ENCODE data around the gene TMEM72. TPM values are rescaled to one million over a fixed set of nuclear protein-coding genes. Genes with fewer than 3 reads are reported as not detected.

The TMEM72 gene
- total and polyA plus RNA-seq, 2 of the 13 experiments (the other 11 are each of a cell fraction or from before 2014, with no cell fraction given) = 0.04 TPM; not detected in 1

- CTCF ChIA-PET (ENCODE audit: low intra/inter-chr PET ratio, low total read pairs) = interaction anchor here (1.3 to 1.7 kb wide), 2 partner anchors 61 to 1255 kb away, joined by 3 to 4 read pairs; no protein-coding TSS in a partner anchor
- H3K9ac ChIP-seq (ENCODE audit: insufficient read depth, low read depth, low read length) = no peak overlapping the region
- H3K27me3 ChIP-seq (ENCODE audit: control insufficient read depth in 1 of 2, insufficient read depth in 2 of 2, low read length in 2 of 2) = peaks cover 3 to 5% of the 10 kb centered on the region in 2 experiments; a peak in 1 of 5 replicates
- no peak overlapping the region for H3K4me3 ChIP-seq (replicated peaks in 1 of 3; ENCODE audit: insufficient read depth in 1 of 3, low read depth in 2 of 3, low read length in 3 of 3)
- H3K79me2 ChIP-seq (ENCODE audit: insufficient read depth, low read length) = no peaks in the 10 kb centered on the region
- no peak overlapping the region for H2AFZ ChIP-seq (ENCODE audit: low read length)
- DNase-seq (ENCODE audit: low spot score) = no peak
- no TSS peak for BruUV-seq (replicated peaks)
- peaks cover 39% of the 10 kb centered on the region for H3K4me1 ChIP-seq (ENCODE audit: insufficient read depth, low read length)
- no peaks in the 10 kb centered on the region for H4K20me1 ChIP-seq (ENCODE audit: insufficient read depth, low read length)
- in situ Hi-C loops (cut with HindIII; ENCODE audit: extremely low pct_ligation_motif_present, low pct_unique_long_range_greater_than_20kb) = no loop called here
- POLR2A ChIA-PET = interaction anchor here (1.8 kb wide), 1 partner anchor 53 kb away, joined by 6 read pairs; the partner anchor contains the start of gene DEPP1
- intact Hi-C loops (cut with micrococcal nuclease; ENCODE audit: unreplicated experiment) = loop anchor here (2.0 kb wide), 1 partner anchor 61 kb away; no protein-coding TSS in a partner anchor
- ATAC-seq = no peak
- H3K36me3 ChIP-seq (replicated peaks in 1 of 2; ENCODE audit: control insufficient read depth in 1 of 2, insufficient read depth in 2 of 2, low read length in 2 of 2) = no peaks in the 10 kb centered on the region
- H3K9me3 ChIP-seq (ENCODE audit: low read length) = no peaks in the 10 kb centered on the region
- 81% methylated on average over 15 of the region's 16 CpGs for WGBS (ENCODE audit: low lambda C conversion rate)
- H3K27ac ChIP-seq (ENCODE audit: extremely low read length, insufficient read depth, low read length) = no peak overlapping the region
- FAIRE-seq = no peak
- no peak overlapping the region for H3K4me2 ChIP-seq (ENCODE audit: low read depth, low read length)
- TF ChIP-seq PLRG1 (conservative IDR thresholded peaks at IDR 0.05) = 0 out of 2 replicates have a peak, but pooled peaks have one; percentile 67
- TF ChIP-seq MXD1 (CRISPR knock-in tag; IDR thresholded peaks at IDR 0.05) = no peak
- TF ChIP-seq ZNF441 (CRISPR knock-in tag; IDR thresholded peaks at IDR 0.05; ENCODE audit: borderline replicate concordance) = no peak
- TF ChIP-seq ATRX (CRISPR knock-in tag; IDR thresholded peaks at IDR 0.05; ENCODE audit: borderline replicate concordance) = no peak
- TF ChIP-seq IKZF1 (IDR thresholded peaks at IDR 0.05) = 0 out of 2 replicates have a peak, but pooled peaks have one; percentile 44
- no peak for TF ChIP-seq ZNF761 (CRISPR knock-in tag; conservative IDR thresholded peaks at IDR 0.05)
- no peak for TF ChIP-seq ZNF460 (CRISPR knock-in tag; IDR thresholded peaks at IDR 0.05; ENCODE audit: borderline replicate concordance)
- TF ChIP-seq NFRKB (IDR thresholded peaks at IDR 0.05) = 0 out of 2 replicates have a peak, but pooled peaks have one; percentile 7
- no peak for TF ChIP-seq ZSCAN21 (CRISPR knock-in tag; IDR thresholded peaks at IDR 0.05; ENCODE audit: borderline replicate concordance)
- TF ChIP-seq CHCHD3 (CRISPR knock-in tag; IDR thresholded peaks at IDR 0.05) = 0 out of 2 replicates have a peak, but pooled peaks have one; percentile 47
- TF ChIP-seq ZNF512 (CRISPR knock-in tag; IDR thresholded peaks at IDR 0.05) = no peak
- TF ChIP-seq HES4 (CRISPR knock-in tag; IDR thresholded peaks at IDR 0.05; ENCODE audit: borderline replicate concordance) = no peak
- TF ChIP-seq GFI1 (CRISPR knock-in tag; IDR thresholded peaks at IDR 0.05; ENCODE audit: borderline replicate concordance) = no peak
- peak; percentile 28; the same call in 1 of the 2 replicates for TF ChIP-seq FOXP1 (IDR thresholded peaks at IDR 0.05)
- TF ChIP-seq FOXP1 (CRISPR knock-in tag; IDR thresholded peaks at IDR 0.05) = no peak
- no peak for TF ChIP-seq HMGXB4 (CRISPR knock-in tag; IDR thresholded peaks at IDR 0.05; ENCODE audit: borderline replicate concordance in 1 of 2, low read depth in 1 of 2)
- no peak for TF ChIP-seq THAP8 (CRISPR knock-in tag; IDR thresholded peaks at IDR 0.05; ENCODE audit: borderline replicate concordance)
- TF ChIP-seq PHB2 (IDR thresholded peaks at IDR 0.05; ENCODE audit: partially characterized antibody) = peak; percentile 73
- TF ChIP-seq DNMT3B (CRISPR knock-in tag; conservative IDR thresholded peaks at IDR 0.05) = no peak
- TF ChIP-seq XRCC5 (optimal IDR thresholded peaks at IDR 0.05; ENCODE audit: low read length) = no peak
Observed at GRCh38 chr10:44925811-44926750, 14.9 kb downstream of the TMEM72 start.
